ENCODE measurements around the gene LIN54.

Gene LIN54

GRCh38 chr4:82898322-82899243, 112.0 kb downstream of the LIN54 start:
- no peaks in the 10 kb centered on the region for H3K9me3 Mint-ChIP-seq
- H3K36me3 Mint-ChIP-seq (ENCODE audit: low read depth): peaks cover 30% of the 10 kb centered on the region
- no peak overlapping the region for H3K4me3 Mint-ChIP-seq
- no peaks in the 10 kb centered on the region for H3K27me3 Mint-ChIP-seq
- no peak overlapping the region for H3K27ac Mint-ChIP-seq
- peaks cover 52% of the 10 kb centered on the region for H3K4me1 Mint-ChIP-seq (ENCODE audit: low read depth)

- Mint-ChIP-seq H3K4me3 (no peak overlapping the region), H3K27me3 (no peaks in the 10 kb centered on the region), H3K27ac (peak overlapping the region; percentile 3), H3K4me1 (ENCODE audit: low read depth) (peaks cover 52% of the 10 kb centered on the region), H3K9me3 (no peaks in the 10 kb centered on the region), H3K36me3 (ENCODE audit: low read depth) (peaks cover 40% of the 10 kb centered on the region)
Observed at GRCh38 chr4:82896755-82897154, 113.9 kb downstream of the LIN54 start.

GRCh38 chr4:82893942-82894341, 116.7 kb downstream of the LIN54 start:
- Mint-ChIP-seq H3K4me1 (ENCODE audit: low read depth) (peaks cover 69% of the 10 kb centered on the region), H3K36me3 (ENCODE audit: low read depth) (peaks cover 45% of the 10 kb centered on the region), H3K27ac (no peak overlapping the region), H3K27me3 (no peaks in the 10 kb centered on the region), H3K9me3 (no peaks in the 10 kb centered on the region), H3K4me3 (no peak overlapping the region)

GRCh38 chr4:82892467-82892802, 118.2 kb downstream of the LIN54 start:
- Mint-ChIP-seq H3K27me3 (no peaks in the 10 kb centered on the region), H3K9me3 (no peaks in the 10 kb centered on the region), H3K27ac (peak overlapping the region; percentile 95), H3K4me3 (peak overlapping the region; percentile 97), H3K4me1 (ENCODE audit: low read depth) (peaks cover 62% of the 10 kb centered on the region), H3K36me3 (ENCODE audit: low read depth) (peaks cover 49% of the 10 kb centered on the region)

- peaks cover 63% of the 10 kb centered on the region for H3K4me1 Mint-ChIP-seq (ENCODE audit: low read depth)
- no peaks in the 10 kb centered on the region for H3K27me3 Mint-ChIP-seq
- peaks cover 43% of the 10 kb centered on the region for H3K36me3 Mint-ChIP-seq (ENCODE audit: low read depth)
- H3K4me3 Mint-ChIP-seq: peak overlapping the region; percentile 97
- no peaks in the 10 kb centered on the region for H3K9me3 Mint-ChIP-seq
- peak overlapping the region; percentile 95 for H3K27ac Mint-ChIP-seq
Observed at GRCh38 chr4:82891707-82892466, 118.7 kb downstream of the LIN54 start.

- H3K27me3 Mint-ChIP-seq: no peaks in the 10 kb centered on the region
- peak within 1 kb of the TSS; percentile 95 for H3K27ac Mint-ChIP-seq
- peak within 1 kb of the TSS; percentile 97 for H3K4me3 Mint-ChIP-seq
- peaks cover 38% of the 10 kb centered on the region for H3K36me3 Mint-ChIP-seq (ENCODE audit: low read depth)
- H3K4me1 Mint-ChIP-seq (ENCODE audit: low read depth): peaks cover 67% of the 10 kb centered on the region
- no peaks in the 10 kb centered on the region for H3K9me3 Mint-ChIP-seq
Observed at GRCh38 chr4:82890901-82891706, 119.5 kb downstream of the LIN54 start, which contains the start of gene SEC31A. TSS of gene SEC31A (minus strand) at chr4:82891153. CDS start at chr4:82881936, 9,217 bp downstream.

GRCh38 chr4:82890528-82890900, 120.1 kb downstream of the LIN54 start:
- Mint-ChIP-seq H3K27me3 (no peaks in the 10 kb centered on the region), H3K9me3 (no peaks in the 10 kb centered on the region), H3K36me3 (ENCODE audit: low read depth) (peaks cover 37% of the 10 kb centered on the region), H3K27ac (peak overlapping the region; percentile 95), H3K4me3 (peak overlapping the region; percentile 97), H3K4me1 (ENCODE audit: low read depth) (peaks cover 69% of the 10 kb centered on the region)

- Mint-ChIP-seq H3K27ac (peak overlapping the region; percentile 95), H3K4me3 (peak overlapping the region; percentile 97), H3K27me3 (no peaks in the 10 kb centered on the region), H3K4me1 (ENCODE audit: low read depth) (peaks cover 74% of the 10 kb centered on the region), H3K9me3 (no peaks in the 10 kb centered on the region), H3K36me3 (ENCODE audit: low read depth) (peaks cover 36% of the 10 kb centered on the region)
Observed at GRCh38 chr4:82889287-82889686, 121.3 kb downstream of the LIN54 start.

GRCh38 chr4:82886147-82886942, 124.3 kb downstream of the LIN54 start:
- Mint-ChIP-seq H3K4me1 (ENCODE audit: low read depth) (peaks cover 55% of the 10 kb centered on the region), H3K27ac (no peak overlapping the region), H3K4me3 (no peak overlapping the region), H3K36me3 (ENCODE audit: low read depth) (peaks cover 27% of the 10 kb centered on the region), H3K9me3 (no peaks in the 10 kb centered on the region), H3K27me3 (no peaks in the 10 kb centered on the region)

GRCh38 chr4:82885410-82885809, 125.2 kb downstream of the LIN54 start:
- H3K4me1 Mint-ChIP-seq (ENCODE audit: low read depth): peaks cover 51% of the 10 kb centered on the region
- H3K27me3 Mint-ChIP-seq: no peaks in the 10 kb centered on the region
- H3K9me3 Mint-ChIP-seq: no peaks in the 10 kb centered on the region
- no peak overlapping the region for H3K4me3 Mint-ChIP-seq
- no peak overlapping the region for H3K27ac Mint-ChIP-seq
- H3K36me3 Mint-ChIP-seq (ENCODE audit: low read depth): peaks cover 30% of the 10 kb centered on the region
